ENCODE measurements around the gene SCRN3.
"Not testable (repeated sequence)": the region's sequence is repeated elsewhere in the genome, so short reads cannot be mapped to it uniquely, and the experiment has no call there.

SCRN3 gene, protein sequence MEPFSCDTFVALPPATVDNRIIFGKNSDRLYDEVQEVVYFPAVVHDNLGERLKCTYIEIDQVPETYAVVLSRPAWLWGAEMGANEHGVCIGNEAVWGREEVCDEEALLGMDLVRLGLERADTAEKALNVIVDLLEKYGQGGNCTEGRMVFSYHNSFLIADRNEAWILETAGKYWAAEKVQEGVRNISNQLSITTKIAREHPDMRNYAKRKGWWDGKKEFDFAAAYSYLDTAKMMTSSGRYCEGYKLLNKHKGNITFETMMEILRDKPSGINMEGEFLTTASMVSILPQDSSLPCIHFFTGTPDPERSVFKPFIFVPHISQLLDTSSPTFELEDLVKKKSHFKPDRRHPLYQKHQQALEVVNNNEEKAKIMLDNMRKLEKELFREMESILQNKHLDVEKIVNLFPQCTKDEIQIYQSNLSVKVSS

DNA sequence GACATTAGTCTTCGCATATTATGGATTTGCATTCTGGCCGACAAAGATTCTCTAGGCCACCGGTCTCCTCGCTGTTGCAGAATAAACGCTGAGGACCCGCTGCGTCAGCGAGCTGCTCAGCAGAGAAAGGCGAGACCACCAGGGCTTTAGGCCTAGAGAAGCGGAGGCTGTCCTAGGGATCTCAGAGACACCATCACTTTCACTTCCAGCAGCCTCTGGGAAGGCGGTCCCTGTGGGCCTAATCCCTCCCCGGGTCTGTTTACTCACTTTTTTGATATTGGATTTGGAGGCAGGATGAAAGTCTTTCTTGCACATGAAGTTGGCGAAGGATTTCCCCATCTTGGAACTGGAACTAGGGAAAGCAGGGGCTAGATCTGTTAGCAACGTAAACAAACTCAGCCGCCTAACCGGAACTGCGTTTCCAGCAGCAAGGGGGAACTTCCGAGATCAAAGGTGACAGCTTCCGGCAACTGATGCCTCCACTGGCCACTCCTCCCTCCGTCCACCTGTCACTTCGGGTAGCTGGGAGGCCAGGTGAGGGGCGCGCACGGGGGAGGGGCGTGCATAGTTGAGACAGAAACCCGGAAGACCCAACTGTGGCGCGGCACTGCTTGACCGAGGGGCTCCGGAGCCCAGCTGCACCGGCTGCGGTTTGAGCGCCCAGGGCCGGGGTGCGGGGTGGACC is at the start of gene SCRN3:
TSS of gene SCRN3 (plus strand) at position 447 of the 685 bp plus-strand sequence. CDS start 2,554 bp downstream, outside the sequence.
- Histone ChIP-seq H3K9me3 (ENCODE audit: control insufficient read depth, insufficient read depth, low read length) (no peaks in the 10 kb centered on the region), H3K4me3 (ENCODE audit: low read depth, low read length) (peak within 1 kb of the TSS; percentile 99), H3K27ac (ENCODE audit: low read depth, low read length) (peak within 1 kb of the TSS; percentile 83), H3K27me3 (ENCODE audit: control insufficient read depth, insufficient read depth, low read length) (no peaks in the 10 kb centered on the region), H3K4me1 (ENCODE audit: control insufficient read depth, insufficient read depth, low read length) (peaks cover 5% of the 10 kb centered on the region), H3K36me3 (ENCODE audit: control insufficient read depth, insufficient read depth, low read length) (no peaks in the 10 kb centered on the region; the same call in 1 of the 2 replicates), H3K9ac (ENCODE audit: low read depth, low read length) (peak within 1 kb of the TSS; percentile 74)

DNA sequence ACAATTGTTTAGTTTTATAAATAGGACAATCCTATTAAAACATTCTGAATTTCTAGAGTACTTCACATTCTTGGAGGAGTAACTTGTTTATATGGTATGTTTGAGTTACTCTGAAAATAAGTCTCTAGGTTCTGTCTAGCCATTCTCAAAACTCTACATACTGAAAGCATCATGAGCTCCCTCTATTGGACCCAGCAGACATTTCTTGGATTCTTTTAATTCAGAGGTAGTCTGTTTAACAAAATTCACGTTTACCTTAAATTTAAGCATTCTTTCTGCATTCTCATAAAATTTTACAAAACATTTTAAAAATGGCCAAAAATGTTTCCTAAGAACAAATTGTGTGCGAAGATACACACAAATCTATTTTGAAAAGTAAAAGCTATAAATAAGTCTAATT is 45.5 kb upstream of the SCRN3 start:
- H3K9ac ChIP-seq (ENCODE audit: low read depth, low read length), result no peak overlapping the region
- no peaks in the 10 kb centered on the region for H3K9me3 ChIP-seq (ENCODE audit: control insufficient read depth, insufficient read depth, low read length)

DNA sequence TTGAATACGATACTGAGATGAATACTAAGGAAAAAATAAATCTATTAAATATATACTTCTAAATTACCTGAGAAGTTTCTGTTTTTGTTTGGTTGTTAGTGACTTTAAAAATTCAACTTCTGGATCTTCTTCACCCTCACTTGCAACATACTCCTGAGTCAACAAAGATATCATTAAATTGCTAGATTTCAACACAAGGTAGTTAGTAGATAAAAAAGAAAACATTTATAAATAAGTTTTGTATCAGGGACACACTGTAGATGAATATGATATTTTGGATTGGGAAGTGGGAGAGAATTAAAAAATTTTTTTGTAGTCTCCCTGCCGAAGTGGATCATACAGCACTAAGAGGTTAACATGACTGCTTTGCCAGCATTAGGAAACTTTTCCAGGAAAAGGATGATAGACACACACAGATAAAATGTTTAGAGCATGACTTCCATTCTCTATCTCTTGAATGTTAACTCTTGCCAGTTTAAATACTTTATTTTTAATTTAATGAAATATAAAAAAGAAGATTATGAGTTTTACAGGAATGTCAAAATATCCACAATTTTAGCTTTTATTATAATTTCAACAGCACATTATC is 44.8 kb upstream of the SCRN3 start:
- H3K9ac ChIP-seq (ENCODE audit: low read depth, low read length), result no peak overlapping the region
- peaks cover 2% of the 10 kb centered on the region for H3K27me3 ChIP-seq (ENCODE audit: control insufficient read depth, insufficient read depth, low read length)
- peaks cover 15% of the 10 kb centered on the region for H3K4me1 ChIP-seq (ENCODE audit: control insufficient read depth, insufficient read depth, low read length)

More for the DNA sequence above, 45.5 kb upstream of the SCRN3 start:
- H3K36me3 ChIP-seq (ENCODE audit: control insufficient read depth, insufficient read depth, low read length), result peaks cover 10% of the 10 kb centered on the region
- no peak overlapping the region for H3K27ac ChIP-seq (ENCODE audit: low read depth, low read length)
- peaks cover 22% of the 10 kb centered on the region for H3K4me1 ChIP-seq (ENCODE audit: control insufficient read depth, insufficient read depth, low read length)
- H3K27me3 ChIP-seq (ENCODE audit: control insufficient read depth, insufficient read depth, low read length), result peaks cover 8% of the 10 kb centered on the region
- H3K4me3 ChIP-seq (ENCODE audit: low read depth, low read length), result no peak overlapping the region

DNA sequence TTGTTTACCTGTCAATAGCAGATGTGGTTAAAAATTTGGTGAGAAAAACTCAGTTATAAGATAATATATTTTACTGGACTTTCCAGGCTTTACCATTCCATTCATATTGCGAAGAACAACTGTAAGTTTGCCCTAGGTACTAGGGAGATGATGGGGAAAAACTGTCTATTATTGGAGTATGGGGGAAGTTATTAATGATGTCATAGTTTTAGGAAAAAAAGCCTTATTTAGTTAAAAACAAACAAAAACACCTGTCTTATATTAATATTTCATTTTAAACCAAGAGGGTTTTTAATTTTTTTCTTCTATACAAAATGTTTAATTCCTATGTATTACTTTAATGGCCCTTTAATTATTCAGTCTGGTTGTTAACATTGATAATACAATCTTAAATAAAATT is 42.5 kb upstream of the SCRN3 start:
- Histone ChIP-seq H3K27me3 (ENCODE audit: control insufficient read depth, insufficient read depth, low read length) (no peaks in the 10 kb centered on the region), H3K9me3 (ENCODE audit: control insufficient read depth, insufficient read depth, low read length) (no peaks in the 10 kb centered on the region), H3K4me3 (ENCODE audit: low read depth, low read length) (no peak overlapping the region), H3K27ac (ENCODE audit: low read depth, low read length) (no peak overlapping the region), H3K36me3 (ENCODE audit: control insufficient read depth, insufficient read depth, low read length) (peaks cover 9% of the 10 kb centered on the region), H3K4me1 (ENCODE audit: control insufficient read depth, insufficient read depth, low read length) (no peaks in the 10 kb centered on the region), H3K9ac (ENCODE audit: low read depth, low read length) (no peak overlapping the region)

More for the DNA sequence above, 44.8 kb upstream of the SCRN3 start:
- H3K27ac ChIP-seq (ENCODE audit: low read depth, low read length), result no peak overlapping the region
- H3K4me3 ChIP-seq (ENCODE audit: low read depth, low read length), result no peak overlapping the region
- H3K9me3 ChIP-seq (ENCODE audit: control insufficient read depth, insufficient read depth, low read length), result no peaks in the 10 kb centered on the region
- H3K36me3 ChIP-seq (ENCODE audit: control insufficient read depth, insufficient read depth, low read length), result peaks cover 10% of the 10 kb centered on the region

DNA sequence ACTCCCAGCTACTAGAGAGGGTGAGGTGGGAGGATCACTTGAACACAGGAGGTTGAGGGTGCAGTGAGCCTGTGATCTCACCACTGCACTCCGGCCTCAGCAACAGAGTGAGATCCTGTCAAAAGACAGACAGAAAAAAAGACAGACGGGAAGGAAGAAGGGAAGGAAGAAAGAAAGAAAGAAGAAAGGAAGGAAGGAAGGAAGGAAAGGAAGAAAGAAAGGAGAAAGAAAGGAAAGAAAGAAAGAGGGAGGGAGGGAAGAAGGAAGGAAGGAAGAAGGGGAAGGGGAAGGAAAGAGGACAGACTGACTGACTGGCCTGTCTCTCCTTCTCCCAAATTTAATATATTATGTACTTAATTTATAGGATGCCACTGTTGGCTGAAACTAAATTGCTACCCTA is 39.2 kb upstream of the SCRN3 start:
- Histone ChIP-seq H3K27me3 (ENCODE audit: control insufficient read depth, insufficient read depth, low read length) (no peaks in the 10 kb centered on the region), H3K4me1 (ENCODE audit: control insufficient read depth, insufficient read depth, low read length) (no peaks in the 10 kb centered on the region), H3K36me3 (ENCODE audit: control insufficient read depth, insufficient read depth, low read length) (no peaks in the 10 kb centered on the region), H3K9me3 (ENCODE audit: control insufficient read depth, insufficient read depth, low read length) (no peaks in the 10 kb centered on the region), H3K4me3 (ENCODE audit: low read depth, low read length) (no peak overlapping the region), H3K9ac (ENCODE audit: low read depth, low read length) (no peak overlapping the region), H3K27ac (ENCODE audit: low read depth, low read length) (no peak overlapping the region)

DNA sequence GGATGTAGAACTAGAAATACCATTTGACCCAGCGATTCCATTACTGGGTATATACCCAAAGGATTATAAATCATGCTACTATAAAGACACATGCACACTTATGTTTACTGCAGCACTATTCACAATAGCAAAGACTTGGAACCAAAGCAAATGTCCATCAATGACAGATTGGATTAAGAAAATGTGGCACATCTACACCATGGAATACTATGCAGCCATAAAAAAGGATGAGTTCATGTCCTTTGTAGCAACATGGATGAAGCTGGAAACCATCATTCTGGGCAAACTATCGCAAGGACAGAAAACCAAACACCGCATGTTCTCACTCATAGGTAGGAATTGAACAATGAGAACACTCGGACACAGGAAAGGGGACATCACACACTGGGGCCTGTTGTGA is 35.9 kb upstream of the SCRN3 start:
- not testable (repeated sequence) for H3K9me3 ChIP-seq (ENCODE audit: control insufficient read depth, insufficient read depth, low read length); H3K27me3 ChIP-seq (ENCODE audit: control insufficient read depth, insufficient read depth, low read length); H3K36me3 ChIP-seq (ENCODE audit: control insufficient read depth, insufficient read depth, low read length); H3K9ac ChIP-seq (ENCODE audit: low read depth, low read length); H3K27ac ChIP-seq (ENCODE audit: low read depth, low read length); H3K4me1 ChIP-seq (ENCODE audit: control insufficient read depth, insufficient read depth, low read length); H3K4me3 ChIP-seq (ENCODE audit: low read depth, low read length)

DNA sequence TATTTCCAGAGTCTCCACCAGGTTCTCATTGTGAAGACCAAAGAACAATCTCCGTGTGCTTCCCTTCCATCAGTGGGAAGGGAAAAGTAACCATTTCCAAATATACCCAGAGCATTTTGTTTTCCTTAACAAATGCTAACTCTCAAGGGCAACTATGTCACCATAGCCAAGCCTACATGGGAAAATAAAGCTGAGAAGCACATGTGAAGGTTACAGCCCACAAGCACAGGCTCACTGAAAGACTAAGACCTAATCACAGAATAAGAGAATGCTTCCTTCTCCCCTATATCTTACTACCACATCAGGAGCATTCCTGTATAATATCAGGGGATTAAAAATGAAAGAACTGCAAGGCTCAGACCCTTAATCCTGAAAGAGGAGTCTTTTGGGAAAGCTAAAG is 32.6 kb upstream of the SCRN3 start:
- H3K36me3 ChIP-seq (ENCODE audit: control insufficient read depth, insufficient read depth, low read length), result no peaks in the 10 kb centered on the region
- H3K4me3 ChIP-seq (ENCODE audit: low read depth, low read length), result no peak overlapping the region
- H3K9me3 ChIP-seq (ENCODE audit: control insufficient read depth, insufficient read depth, low read length), result peaks cover 5% of the 10 kb centered on the region; the same call in 1 of the 2 replicates

DNA sequence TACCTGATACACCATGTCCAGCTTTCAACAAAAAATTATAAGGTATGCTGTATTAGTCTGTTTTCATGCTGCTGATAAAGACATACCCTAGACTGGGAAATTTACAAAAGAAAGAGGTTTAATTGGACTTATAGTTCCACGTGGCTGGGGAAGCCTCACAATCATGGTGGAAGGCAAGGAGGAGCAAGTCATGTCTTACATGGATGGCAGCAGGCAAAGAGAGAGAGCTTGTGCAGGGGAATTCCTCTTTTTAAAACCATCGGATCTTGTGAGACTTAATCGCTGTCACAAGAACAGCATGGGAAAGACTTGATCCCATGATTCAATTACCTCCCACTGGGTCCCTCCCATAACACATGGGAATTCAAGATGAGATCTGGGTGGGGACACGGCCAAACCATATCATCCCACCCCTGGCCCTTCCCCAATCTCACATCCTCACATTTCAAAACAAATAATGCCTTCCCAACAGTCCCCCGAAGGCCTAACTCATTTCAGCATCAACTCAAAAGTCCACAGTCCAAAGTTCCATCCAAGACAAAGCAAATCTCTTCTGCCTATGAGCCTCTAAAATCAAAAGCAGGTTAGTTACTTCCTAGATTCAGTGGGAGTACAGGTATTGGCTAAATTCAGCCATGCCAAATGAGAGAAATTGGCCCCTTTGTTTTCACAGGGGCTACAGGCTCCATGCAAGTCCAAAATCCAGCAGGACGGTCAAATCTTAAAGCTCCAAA is 31.9 kb upstream of the SCRN3 start:
- not testable (repeated sequence) for H3K4me1 ChIP-seq (ENCODE audit: control insufficient read depth, insufficient read depth, low read length); H3K9ac ChIP-seq (ENCODE audit: low read depth, low read length); H3K9me3 ChIP-seq (ENCODE audit: control insufficient read depth, insufficient read depth, low read length); H3K27ac ChIP-seq (ENCODE audit: low read depth, low read length); H3K27me3 ChIP-seq (ENCODE audit: control insufficient read depth, insufficient read depth, low read length); H3K36me3 ChIP-seq (ENCODE audit: control insufficient read depth, insufficient read depth, low read length); H3K4me3 ChIP-seq (ENCODE audit: low read depth, low read length)

More for the DNA sequence above, 32.6 kb upstream of the SCRN3 start:
- H3K9ac ChIP-seq (ENCODE audit: low read depth, low read length), result no peak overlapping the region
- H3K27me3 ChIP-seq (ENCODE audit: control insufficient read depth, insufficient read depth, low read length), result no peaks in the 10 kb centered on the region
- H3K4me1 ChIP-seq (ENCODE audit: control insufficient read depth, insufficient read depth, low read length), result no peaks in the 10 kb centered on the region
- H3K27ac ChIP-seq (ENCODE audit: low read depth, low read length), result no peak overlapping the region

DNA sequence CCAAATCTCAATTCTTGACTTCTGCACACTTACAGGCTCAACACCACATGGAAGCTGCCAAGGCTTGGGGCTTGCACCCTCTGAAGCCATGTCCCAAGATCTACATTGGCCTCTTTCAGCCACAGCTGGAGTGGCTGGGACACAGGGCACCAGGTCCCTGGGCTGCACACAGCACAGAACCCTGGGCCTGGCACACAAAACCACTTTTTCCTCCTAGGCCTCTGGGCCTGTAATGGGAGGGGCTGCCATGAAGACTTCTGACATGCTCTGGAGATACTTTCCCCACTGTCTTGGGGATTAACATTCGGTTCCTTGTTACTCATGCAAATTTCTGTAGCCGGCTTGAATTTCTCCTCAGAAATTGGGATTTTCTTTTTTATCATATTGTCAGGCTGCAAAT is 30.9 kb upstream of the SCRN3 start:
- no peak overlapping the region for H3K4me3 ChIP-seq (ENCODE audit: low read depth, low read length)
- H3K9me3 ChIP-seq (ENCODE audit: control insufficient read depth, insufficient read depth, low read length), result peaks cover 5% of the 10 kb centered on the region; the same call in 1 of the 2 replicates
- no peak overlapping the region for H3K27ac ChIP-seq (ENCODE audit: low read depth, low read length)
- H3K4me1 ChIP-seq (ENCODE audit: control insufficient read depth, insufficient read depth, low read length), result no peaks in the 10 kb centered on the region
- H3K9ac ChIP-seq (ENCODE audit: low read depth, low read length), result no peak overlapping the region
- no peaks in the 10 kb centered on the region; the same call in 1 of the 2 replicates for H3K36me3 ChIP-seq (ENCODE audit: control insufficient read depth, insufficient read depth, low read length)
- no peaks in the 10 kb centered on the region for H3K27me3 ChIP-seq (ENCODE audit: control insufficient read depth, insufficient read depth, low read length)

DNA sequence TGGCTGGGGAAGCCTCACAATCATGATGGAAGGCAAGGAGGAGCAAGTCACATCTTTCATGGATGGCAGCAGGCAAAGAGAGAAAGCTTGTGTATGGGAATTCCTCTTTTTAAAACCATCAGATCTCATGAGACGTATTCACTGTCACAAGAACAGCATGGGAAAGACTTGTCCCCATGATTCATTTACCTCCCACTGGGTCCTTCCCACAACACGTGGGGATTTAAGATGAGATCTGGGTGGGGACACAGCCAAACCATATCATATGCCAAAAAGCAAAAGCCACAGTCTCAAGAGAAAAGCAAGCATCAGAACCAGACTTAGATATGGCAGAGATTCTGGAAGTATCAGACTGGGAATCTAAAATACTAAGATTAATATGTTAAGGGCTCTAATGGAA is 30.0 kb upstream of the SCRN3 start:
- H3K36me3 ChIP-seq (ENCODE audit: control insufficient read depth, insufficient read depth, low read length), result no peaks in the 10 kb centered on the region; the same call in 1 of the 2 replicates
- H3K9ac ChIP-seq (ENCODE audit: low read depth, low read length), result no peak overlapping the region
- no peak overlapping the region for H3K4me3 ChIP-seq (ENCODE audit: low read depth, low read length)
- H3K27ac ChIP-seq (ENCODE audit: low read depth, low read length), result no peak overlapping the region
- no peaks in the 10 kb centered on the region for H3K27me3 ChIP-seq (ENCODE audit: control insufficient read depth, insufficient read depth, low read length)
- H3K9me3 ChIP-seq (ENCODE audit: control insufficient read depth, insufficient read depth, low read length), result peaks cover 5% of the 10 kb centered on the region; the same call in 1 of the 2 replicates
- H3K4me1 ChIP-seq (ENCODE audit: control insufficient read depth, insufficient read depth, low read length), result no peaks in the 10 kb centered on the region
